ENCODE results near the gene MYRIP.

DNA sequence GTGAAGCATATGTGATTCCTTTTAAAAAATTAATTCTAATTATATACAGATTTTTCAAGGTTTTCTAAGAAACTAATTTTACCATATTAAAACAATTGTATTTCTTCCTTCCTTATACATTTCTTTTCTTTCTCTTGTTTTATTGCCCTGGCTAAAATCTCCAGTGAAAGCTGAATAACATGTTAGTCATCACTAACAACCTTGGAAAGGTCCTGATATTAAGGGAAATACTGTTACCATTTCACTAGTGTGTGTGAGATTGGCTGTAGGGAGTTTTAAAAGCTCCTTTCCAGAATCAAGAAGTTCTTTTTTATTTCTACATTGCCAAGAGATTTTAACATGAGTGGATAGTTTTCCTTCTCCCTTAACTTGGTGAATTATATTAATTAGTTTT is 270.4 kb downstream of the MYRIP start:
- TF ChIP-seq, protein P1, sequence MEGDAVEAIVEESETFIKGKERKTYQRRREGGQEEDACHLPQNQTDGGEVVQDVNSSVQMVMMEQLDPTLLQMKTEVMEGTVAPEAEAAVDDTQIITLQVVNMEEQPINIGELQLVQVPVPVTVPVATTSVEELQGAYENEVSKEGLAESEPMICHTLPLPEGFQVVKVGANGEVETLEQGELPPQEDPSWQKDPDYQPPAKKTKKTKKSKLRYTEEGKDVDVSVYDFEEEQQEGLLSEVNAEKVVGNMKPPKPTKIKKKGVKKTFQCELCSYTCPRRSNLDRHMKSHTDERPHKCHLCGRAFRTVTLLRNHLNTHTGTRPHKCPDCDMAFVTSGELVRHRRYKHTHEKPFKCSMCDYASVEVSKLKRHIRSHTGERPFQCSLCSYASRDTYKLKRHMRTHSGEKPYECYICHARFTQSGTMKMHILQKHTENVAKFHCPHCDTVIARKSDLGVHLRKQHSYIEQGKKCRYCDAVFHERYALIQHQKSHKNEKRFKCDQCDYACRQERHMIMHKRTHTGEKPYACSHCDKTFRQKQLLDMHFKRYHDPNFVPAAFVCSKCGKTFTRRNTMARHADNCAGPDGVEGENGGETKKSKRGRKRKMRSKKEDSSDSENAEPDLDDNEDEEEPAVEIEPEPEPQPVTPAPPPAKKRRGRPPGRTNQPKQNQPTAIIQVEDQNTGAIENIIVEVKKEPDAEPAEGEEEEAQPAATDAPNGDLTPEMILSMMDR (IDR thresholded peaks at IDR 0.05) = no peak
- TF ChIP-seq POLR2AphosphoS5 (IDR thresholded peaks at IDR 0.05) (no peak), EP300 (IDR thresholded peaks at IDR 0.05) (no peak)

All from suprapubic skin (tissue), 4 donors.